Measurements from ENCODE around the gene GATAD2A.

Gene GATAD2A

GRCh38 chr19:19495614-19496603, 90.4 kb downstream of the GATAD2A start:
- no peak overlapping the region for H3K9ac ChIP-seq (ENCODE audit: insufficient read length, low read depth)
- DNase-seq (ENCODE audit: low read depth, low spot score): no peak
- no peak for TF ChIP-seq YY1 (IDR thresholded peaks at IDR 0.05; ENCODE audit: insufficient read depth, insufficient read length)
- no peak for TF ChIP-seq SUZ12 (IDR thresholded peaks at IDR 0.05; ENCODE audit: extremely low read depth, insufficient read depth, insufficient read length)
- no peak for TF ChIP-seq ZNF274 (IDR thresholded peaks at IDR 0.05; ENCODE audit: low read depth, low read length)
- H3K4me1 ChIP-seq (ENCODE audit: insufficient read depth, insufficient read length): peaks cover 7% of the 10 kb centered on the region
- no peaks in the 10 kb centered on the region for H3K9me3 ChIP-seq (ENCODE audit: insufficient read depth, low read length)
- H3K36me3 ChIP-seq (ENCODE audit: insufficient read depth, insufficient read length, low read length): peaks cover 95% of the 10 kb centered on the region
- no peak overlapping the region for H3K4me3 ChIP-seq (ENCODE audit: insufficient read length, low read depth)
- no peaks in the 10 kb centered on the region for H3K27me3 ChIP-seq (ENCODE audit: insufficient read depth, insufficient read length)

GRCh38 chr19:19498255-19498991, 92.9 kb downstream of the GATAD2A start:
- Histone ChIP-seq H3K4me3 (ENCODE audit: insufficient read length, low read depth) (no peak overlapping the region), H3K9ac (ENCODE audit: insufficient read length, low read depth) (peak overlapping the region; percentile 18), H3K4me1 (ENCODE audit: insufficient read depth, insufficient read length) (peaks cover 6% of the 10 kb centered on the region), H3K27me3 (ENCODE audit: insufficient read depth, insufficient read length) (no peaks in the 10 kb centered on the region), H3K9me3 (ENCODE audit: insufficient read depth, low read length) (no peaks in the 10 kb centered on the region), H3K36me3 (ENCODE audit: insufficient read depth, insufficient read length, low read length) (peaks cover 96% of the 10 kb centered on the region)
- no peak for DNase-seq (ENCODE audit: low read depth, low spot score)
- TF ChIP-seq SUZ12 (IDR thresholded peaks at IDR 0.05; ENCODE audit: extremely low read depth, insufficient read depth, insufficient read length): no peak

- Histone ChIP-seq H3K4me1 (ENCODE audit: insufficient read depth, insufficient read length) (peaks cover 3% of the 10 kb centered on the region), H3K9me3 (ENCODE audit: insufficient read depth, low read length) (no peaks in the 10 kb centered on the region), H3K4me3 (ENCODE audit: insufficient read length, low read depth) (no peak overlapping the region), H3K36me3 (ENCODE audit: insufficient read depth, insufficient read length, low read length) (peaks cover 97% of the 10 kb centered on the region), H3K27me3 (ENCODE audit: insufficient read depth, insufficient read length) (no peaks in the 10 kb centered on the region), H3K9ac (ENCODE audit: insufficient read length, low read depth) (no peak overlapping the region)
- TF ChIP-seq YY1 (IDR thresholded peaks at IDR 0.05; ENCODE audit: insufficient read depth, insufficient read length): no peak
- TF ChIP-seq ZNF274 (IDR thresholded peaks at IDR 0.05; ENCODE audit: low read depth, low read length): no peak
- no peak for TF ChIP-seq SUZ12 (IDR thresholded peaks at IDR 0.05; ENCODE audit: extremely low read depth, insufficient read depth, insufficient read length)
- no peak for DNase-seq (ENCODE audit: low read depth, low spot score)
Observed at GRCh38 chr19:19499272-19499995, 94.0 kb downstream of the GATAD2A start.

GRCh38 chr19:19500975-19501644, 95.6 kb downstream of the GATAD2A start:
- Histone ChIP-seq H3K27me3 (ENCODE audit: insufficient read depth, insufficient read length) (no peaks in the 10 kb centered on the region), H3K9me3 (ENCODE audit: insufficient read depth, low read length) (no peaks in the 10 kb centered on the region), H3K36me3 (ENCODE audit: insufficient read depth, insufficient read length, low read length) (peaks cover 100% of the 10 kb centered on the region), H3K4me3 (ENCODE audit: insufficient read length, low read depth) (no peak overlapping the region), H3K4me1 (ENCODE audit: insufficient read depth, insufficient read length) (peaks cover 7% of the 10 kb centered on the region), H3K9ac (ENCODE audit: insufficient read length, low read depth) (no peak overlapping the region)
- DNase-seq (ENCODE audit: low read depth, low spot score): no peak
- no peak for TF ChIP-seq YY1 (IDR thresholded peaks at IDR 0.05; ENCODE audit: insufficient read depth, insufficient read length)
- TF ChIP-seq SUZ12 (IDR thresholded peaks at IDR 0.05; ENCODE audit: extremely low read depth, insufficient read depth, insufficient read length): no peak
- TF ChIP-seq ZNF274 (IDR thresholded peaks at IDR 0.05; ENCODE audit: low read depth, low read length): no peak

GRCh38 chr19:19501798-19502197, 96.3 kb downstream of the GATAD2A start:
- TF ChIP-seq SUZ12 (IDR thresholded peaks at IDR 0.05; ENCODE audit: extremely low read depth, insufficient read depth, insufficient read length) (no peak), ZNF274 (IDR thresholded peaks at IDR 0.05; ENCODE audit: low read depth, low read length) (no peak), YY1 (IDR thresholded peaks at IDR 0.05; ENCODE audit: insufficient read depth, insufficient read length) (no peak)
- H3K9me3 ChIP-seq (ENCODE audit: insufficient read depth, low read length): no peaks in the 10 kb centered on the region
- H3K4me1 ChIP-seq (ENCODE audit: insufficient read depth, insufficient read length): peaks cover 7% of the 10 kb centered on the region
- H3K9ac ChIP-seq (ENCODE audit: insufficient read length, low read depth): no peak overlapping the region
- H3K36me3 ChIP-seq (ENCODE audit: insufficient read depth, insufficient read length, low read length): peaks cover 99% of the 10 kb centered on the region
- no peak overlapping the region for H3K4me3 ChIP-seq (ENCODE audit: insufficient read length, low read depth)
- no peaks in the 10 kb centered on the region for H3K27me3 ChIP-seq (ENCODE audit: insufficient read depth, insufficient read length)
- DNase-seq (ENCODE audit: low read depth, low spot score): no peak

- Histone ChIP-seq H3K36me3 (ENCODE audit: insufficient read depth, insufficient read length, low read length) (peaks cover 97% of the 10 kb centered on the region), H3K9me3 (ENCODE audit: insufficient read depth, low read length) (no peaks in the 10 kb centered on the region), H3K4me3 (ENCODE audit: insufficient read length, low read depth) (no peak overlapping the region), H3K4me1 (ENCODE audit: insufficient read depth, insufficient read length) (peaks cover 7% of the 10 kb centered on the region), H3K9ac (ENCODE audit: insufficient read length, low read depth) (no peak overlapping the region), H3K27me3 (ENCODE audit: insufficient read depth, insufficient read length) (no peaks in the 10 kb centered on the region)
- no peak for TF ChIP-seq YY1 (IDR thresholded peaks at IDR 0.05; ENCODE audit: insufficient read depth, insufficient read length)
- TF ChIP-seq SUZ12 (IDR thresholded peaks at IDR 0.05; ENCODE audit: extremely low read depth, insufficient read depth, insufficient read length): no peak
- TF ChIP-seq ZNF274 (IDR thresholded peaks at IDR 0.05; ENCODE audit: low read depth, low read length): no peak
- no peak for DNase-seq (ENCODE audit: low read depth, low spot score)
Observed at GRCh38 chr19:19502281-19502680, 96.8 kb downstream of the GATAD2A start.

Data from NT2/D1 (cell line).